WTC11 (cell line): ENCODE results near the gene ITGA1.

Experiments
- CREB1 ChIP-seq: sonication (generic); formaldehyde crosslinking; IDR thresholded peaks from 2 replicates; pipeline ENCODE4 v1.8.0; 2023; ENCODE audit warnings: mild to moderate bottlenecking, missing genetic modification reagents
- CREM ChIP-seq: sonication (generic); formaldehyde crosslinking; IDR thresholded peaks from 2 replicates; pipeline ENCODE4 v1.8.1; 2022; ENCODE audit warnings: mild to moderate bottlenecking, missing genetic modification reagents, moderate library complexity
- KAT7 ChIP-seq: sonication (generic); formaldehyde crosslinking; IDR thresholded peaks from 2 replicates; pipeline ENCODE4 v1.8.1; 2023; ENCODE audit warnings: missing genetic modification reagents, mild to moderate bottlenecking, borderline replicate concordance
- ZMAT4 ChIP-seq: fragments of 250-450 bp; sonication (Bioruptor Pico); IDR thresholded peaks from 2 replicates; pipeline ENCODE4 v1.9.0; 2021; ENCODE audit warnings: mild to moderate bottlenecking
- ZNF423 ChIP-seq: fragments of 250-450 bp; sonication (Bioruptor Pico); IDR thresholded peaks from 2 replicates; pipeline ENCODE4 v2.1.2; 2022; ENCODE audit warnings: mild to moderate bottlenecking, moderate library complexity
- ZNF425 ChIP-seq: fragments of 250-450 bp; sonication (Bioruptor Pico); conservative IDR thresholded peaks from 2 replicates; pipeline ENCODE4 v1.9.0; 2021; ENCODE audit warnings: mild to moderate bottlenecking
- TF ChIP-seq, protein P1 (sequence below): fragments of 200-600 bp; IDR thresholded peaks from 2 replicates; pipeline ENCODE4 v1.8.0; 2022; ENCODE audit warnings: antibody characterized with exemption
- TF ChIP-seq, protein P2 (sequence below): fragments of 250-450 bp; sonication (Bioruptor Pico); IDR thresholded peaks from 2 replicates; pipeline ENCODE4 v1.9.0; 2021; ENCODE audit warnings: moderate library complexity, mild to moderate bottlenecking, inconsistent platforms, borderline replicate concordance
- TF ChIP-seq, protein P3 (sequence below): sonication (generic); formaldehyde crosslinking; IDR thresholded peaks from 2 replicates; pipeline ENCODE4 v1.8.0; 2022; ENCODE audit warnings: mild to moderate bottlenecking, missing genetic modification reagents

GRCh38 chr5:52920929-52921328 lies 133.2 kb downstream of the ITGA1 start:
- TF ChIP-seq, protein P1, sequence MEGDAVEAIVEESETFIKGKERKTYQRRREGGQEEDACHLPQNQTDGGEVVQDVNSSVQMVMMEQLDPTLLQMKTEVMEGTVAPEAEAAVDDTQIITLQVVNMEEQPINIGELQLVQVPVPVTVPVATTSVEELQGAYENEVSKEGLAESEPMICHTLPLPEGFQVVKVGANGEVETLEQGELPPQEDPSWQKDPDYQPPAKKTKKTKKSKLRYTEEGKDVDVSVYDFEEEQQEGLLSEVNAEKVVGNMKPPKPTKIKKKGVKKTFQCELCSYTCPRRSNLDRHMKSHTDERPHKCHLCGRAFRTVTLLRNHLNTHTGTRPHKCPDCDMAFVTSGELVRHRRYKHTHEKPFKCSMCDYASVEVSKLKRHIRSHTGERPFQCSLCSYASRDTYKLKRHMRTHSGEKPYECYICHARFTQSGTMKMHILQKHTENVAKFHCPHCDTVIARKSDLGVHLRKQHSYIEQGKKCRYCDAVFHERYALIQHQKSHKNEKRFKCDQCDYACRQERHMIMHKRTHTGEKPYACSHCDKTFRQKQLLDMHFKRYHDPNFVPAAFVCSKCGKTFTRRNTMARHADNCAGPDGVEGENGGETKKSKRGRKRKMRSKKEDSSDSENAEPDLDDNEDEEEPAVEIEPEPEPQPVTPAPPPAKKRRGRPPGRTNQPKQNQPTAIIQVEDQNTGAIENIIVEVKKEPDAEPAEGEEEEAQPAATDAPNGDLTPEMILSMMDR, result no peak
- TF ChIP-seq CREB1 (no peak), ZNF425 (CRISPR knock-in tag) (no peak), KAT7 (CRISPR knock-in tag) (no peak), ZNF423 (CRISPR knock-in tag) (no peak), ZMAT4 (CRISPR knock-in tag) (no peak), CREM (CRISPR knock-in tag) (no peak)
- TF ChIP-seq, protein P2, sequence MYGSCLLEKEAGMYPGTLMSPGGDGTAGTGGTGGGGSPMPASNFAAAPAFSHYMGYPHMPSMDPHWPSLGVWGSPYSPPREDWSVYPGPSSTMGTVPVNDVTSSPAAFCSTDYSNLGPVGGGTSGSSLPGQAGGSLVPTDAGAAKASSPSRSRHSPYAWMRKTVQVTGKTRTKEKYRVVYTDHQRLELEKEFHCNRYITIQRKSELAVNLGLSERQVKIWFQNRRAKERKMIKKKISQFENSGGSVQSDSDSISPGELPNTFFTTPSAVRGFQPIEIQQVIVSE (CRISPR knock-in tag), result no peak
- TF ChIP-seq, protein P3, sequence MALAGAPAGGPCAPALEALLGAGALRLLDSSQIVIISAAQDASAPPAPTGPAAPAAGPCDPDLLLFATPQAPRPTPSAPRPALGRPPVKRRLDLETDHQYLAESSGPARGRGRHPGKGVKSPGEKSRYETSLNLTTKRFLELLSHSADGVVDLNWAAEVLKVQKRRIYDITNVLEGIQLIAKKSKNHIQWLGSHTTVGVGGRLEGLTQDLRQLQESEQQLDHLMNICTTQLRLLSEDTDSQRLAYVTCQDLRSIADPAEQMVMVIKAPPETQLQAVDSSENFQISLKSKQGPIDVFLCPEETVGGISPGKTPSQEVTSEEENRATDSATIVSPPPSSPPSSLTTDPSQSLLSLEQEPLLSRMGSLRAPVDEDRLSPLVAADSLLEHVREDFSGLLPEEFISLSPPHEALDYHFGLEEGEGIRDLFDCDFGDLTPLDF, result no peak
